ELF-1 (cell line): ENCODE results near the gene SPHK2.
A peak's percentile ranks its signal among the peaks of the same experiment; 100 is the strongest.
"Not testable (repeated sequence)": the region's sequence is repeated elsewhere in the genome, so short reads cannot be mapped to it uniquely, and the experiment has no call there.

Source experiments
- DNase-seq: peaks from one replicate; pipeline ENCODE4 v3.0.0-alpha.2; 2016; ENCODE audit warnings: low read depth, low spot score

SPHK2 gene

GRCh38 chr19:48624791-48625723 lies 5.8 kb downstream of the SPHK2 start:
- DNase-seq = no peak

GRCh38 chr19:48625891-48626327 lies 6.6 kb downstream of the SPHK2 start:
- DNase-seq = no peak

- no peak for DNase-seq
These were observed 8.0 kb downstream of the SPHK2 start for GRCh38 chr19:48627201-48627864.

GRCh38 chr19:48627865-48628314 lies 8.6 kb downstream of the SPHK2 start:
- DNase-seq = no peak

DNA sequence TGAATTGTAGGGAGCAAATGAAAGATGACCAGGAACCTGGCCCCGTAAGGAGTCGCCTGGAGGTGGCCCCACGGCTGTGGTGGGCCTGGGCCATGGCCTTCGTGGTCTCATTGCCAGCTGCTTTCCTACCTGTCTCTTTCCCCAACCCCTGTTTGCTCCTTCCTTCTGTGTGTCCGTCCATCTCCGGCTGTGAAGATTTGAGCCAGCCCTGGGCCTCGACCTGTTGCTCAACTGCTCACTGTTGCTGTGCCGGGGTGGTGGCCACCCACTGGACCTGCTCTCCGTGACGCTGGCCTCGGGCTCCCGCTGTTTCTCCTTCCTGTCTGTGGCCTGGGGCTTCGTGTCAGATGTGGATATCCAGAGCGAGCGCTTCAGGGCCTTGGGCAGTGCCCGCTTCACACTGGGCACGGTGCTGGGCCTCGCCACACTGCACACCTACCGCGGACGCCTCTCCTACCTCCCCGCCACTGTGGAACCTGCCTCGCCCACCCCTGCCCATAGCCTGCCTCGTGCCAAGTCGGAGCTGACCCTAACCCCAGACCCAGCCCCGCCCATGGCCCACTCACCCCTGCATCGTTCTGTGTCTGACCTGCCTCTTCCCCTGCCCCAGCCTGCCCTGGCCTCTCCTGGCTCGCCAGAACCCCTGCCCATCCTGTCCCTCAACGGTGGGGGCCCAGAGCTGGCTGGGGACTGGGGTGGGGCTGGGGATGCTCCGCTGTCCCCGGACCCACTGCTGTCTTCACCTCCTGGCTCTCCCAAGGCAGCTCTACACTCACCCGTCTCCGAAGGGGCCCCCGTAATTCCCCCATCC lies 9.4 kb downstream of the SPHK2 start:
- no peak for DNase-seq

DNA sequence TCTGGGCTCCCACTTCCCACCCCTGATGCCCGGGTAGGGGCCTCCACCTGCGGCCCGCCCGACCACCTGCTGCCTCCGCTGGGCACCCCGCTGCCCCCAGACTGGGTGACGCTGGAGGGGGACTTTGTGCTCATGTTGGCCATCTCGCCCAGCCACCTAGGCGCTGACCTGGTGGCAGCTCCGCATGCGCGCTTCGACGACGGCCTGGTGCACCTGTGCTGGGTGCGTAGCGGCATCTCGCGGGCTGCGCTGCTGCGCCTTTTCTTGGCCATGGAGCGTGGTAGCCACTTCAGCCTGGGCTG lies 9.9 kb downstream of the SPHK2 start:
- no peak for DNase-seq

GRCh38 chr19:48629599-48630295 lies 10.4 kb downstream of the SPHK2 start:
- DNase-seq = peak; percentile 98

- peak; percentile 88 for DNase-seq
These were observed 11.2 kb downstream of the SPHK2 start for GRCh38 chr19:48630296-48631063.

DNA sequence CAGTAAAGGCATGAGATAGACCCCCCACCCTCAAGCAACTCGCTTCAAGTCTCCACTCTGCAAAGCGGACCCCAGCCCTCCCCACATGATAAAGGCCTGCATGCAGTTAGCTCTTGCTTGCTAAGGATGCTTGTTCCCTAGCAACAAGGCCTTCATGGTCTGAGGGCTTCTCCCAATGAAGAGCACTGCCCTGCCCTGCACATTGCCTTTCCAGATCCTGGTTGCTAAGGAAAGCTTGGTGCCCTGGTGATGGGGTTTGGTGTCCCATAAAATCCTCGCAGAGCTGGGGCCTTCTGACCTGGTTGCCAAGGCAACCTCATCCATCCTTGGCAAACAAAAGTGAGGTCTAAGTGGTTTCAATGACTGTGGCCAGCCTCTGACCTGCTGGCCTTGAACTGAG lies 11.9 kb downstream of the SPHK2 start:
- DNase-seq = no peak

DNA sequence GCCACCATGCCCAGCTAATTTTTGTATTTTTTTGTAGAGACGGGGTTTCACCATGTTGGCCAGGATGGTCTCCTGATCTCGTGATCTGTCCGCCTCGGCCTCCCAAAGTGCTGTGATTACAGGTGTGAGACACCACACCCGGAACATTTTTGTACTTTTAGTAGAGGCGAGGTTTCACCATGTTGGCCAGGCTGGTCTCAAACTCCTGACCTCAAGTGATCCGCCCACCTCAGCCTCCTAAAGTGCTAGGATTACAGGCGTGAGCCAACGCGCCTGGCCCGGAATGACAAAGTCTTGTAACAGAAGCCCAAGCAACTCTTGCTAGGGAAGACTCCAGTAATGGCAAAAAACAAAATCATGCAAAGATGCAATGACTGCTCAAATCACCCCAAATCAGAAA lies 13.0 kb downstream of the SPHK2 start:
- DNase-seq = not testable (repeated sequence)

GRCh38 chr19:48632692-48633147 lies 13.4 kb downstream of the SPHK2 start:
- peak; percentile 39 for DNase-seq

DNA sequence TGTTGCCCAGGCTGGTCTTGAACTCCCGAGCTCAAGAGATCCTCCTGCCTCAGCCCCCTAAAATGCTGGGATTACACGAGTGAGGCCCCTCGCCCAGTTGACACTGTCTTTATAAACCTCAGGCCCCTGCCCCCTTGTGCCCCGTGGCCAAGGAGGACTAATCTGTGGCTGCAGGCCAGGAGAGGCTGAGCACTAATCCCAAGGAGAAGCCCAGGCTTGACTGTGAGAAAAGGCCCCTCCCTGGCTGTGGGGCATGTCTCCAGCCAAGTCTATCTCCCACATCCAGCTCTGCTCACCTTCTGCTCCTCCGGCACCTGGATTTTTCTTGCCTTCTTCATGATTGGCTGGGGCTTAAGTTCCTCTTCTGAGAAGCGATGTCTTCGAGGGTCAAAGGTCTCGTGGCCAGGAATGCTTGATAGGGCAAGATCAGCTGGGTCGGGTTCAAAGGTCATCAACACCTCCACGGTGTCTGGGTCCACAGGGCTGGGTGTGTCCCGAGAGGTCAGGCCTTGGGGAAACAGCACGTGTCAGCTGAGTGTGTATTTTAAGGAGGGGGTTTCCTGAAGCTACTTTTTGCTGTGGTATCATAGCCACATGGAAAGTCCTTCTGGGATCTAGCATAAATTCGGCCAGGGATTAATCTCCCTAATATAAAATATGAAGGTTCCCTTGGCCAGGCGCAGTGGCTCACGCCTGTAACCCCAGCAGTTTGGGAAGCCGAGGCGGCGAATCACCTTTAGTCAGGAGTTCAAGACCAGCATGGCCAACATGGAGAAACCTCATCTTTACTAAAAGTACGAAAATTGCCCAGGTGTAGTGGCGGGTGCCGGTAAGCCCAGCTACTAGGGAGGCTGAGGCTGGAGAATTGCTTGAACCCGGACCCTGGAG lies 14.1 kb downstream of the SPHK2 start:
- DNase-seq = peak; percentile 73

DNA sequence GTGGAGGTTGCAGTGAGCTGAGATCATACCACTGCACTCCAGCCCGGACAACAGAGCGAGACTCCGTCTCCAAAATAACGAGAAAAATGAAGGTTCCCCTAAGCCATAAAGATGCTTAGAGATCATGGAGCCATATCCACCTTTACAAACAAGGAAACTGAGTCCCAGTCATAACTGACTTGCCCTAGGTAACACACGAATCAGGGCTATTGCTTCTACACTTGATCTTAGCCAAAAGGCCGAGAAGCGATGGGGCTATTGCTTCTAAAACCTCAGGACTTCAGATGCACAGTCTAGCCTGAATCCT lies 14.7 kb downstream of the SPHK2 start:
- no peak for DNase-seq

- peak; percentile 97 for DNase-seq
These were observed 15.3 kb downstream of the SPHK2 start for GRCh38 chr19:48634424-48635262.

GRCh38 chr19:48635263-48635965 lies 16.1 kb downstream of the SPHK2 start:
- DNase-seq = no peak

DNA sequence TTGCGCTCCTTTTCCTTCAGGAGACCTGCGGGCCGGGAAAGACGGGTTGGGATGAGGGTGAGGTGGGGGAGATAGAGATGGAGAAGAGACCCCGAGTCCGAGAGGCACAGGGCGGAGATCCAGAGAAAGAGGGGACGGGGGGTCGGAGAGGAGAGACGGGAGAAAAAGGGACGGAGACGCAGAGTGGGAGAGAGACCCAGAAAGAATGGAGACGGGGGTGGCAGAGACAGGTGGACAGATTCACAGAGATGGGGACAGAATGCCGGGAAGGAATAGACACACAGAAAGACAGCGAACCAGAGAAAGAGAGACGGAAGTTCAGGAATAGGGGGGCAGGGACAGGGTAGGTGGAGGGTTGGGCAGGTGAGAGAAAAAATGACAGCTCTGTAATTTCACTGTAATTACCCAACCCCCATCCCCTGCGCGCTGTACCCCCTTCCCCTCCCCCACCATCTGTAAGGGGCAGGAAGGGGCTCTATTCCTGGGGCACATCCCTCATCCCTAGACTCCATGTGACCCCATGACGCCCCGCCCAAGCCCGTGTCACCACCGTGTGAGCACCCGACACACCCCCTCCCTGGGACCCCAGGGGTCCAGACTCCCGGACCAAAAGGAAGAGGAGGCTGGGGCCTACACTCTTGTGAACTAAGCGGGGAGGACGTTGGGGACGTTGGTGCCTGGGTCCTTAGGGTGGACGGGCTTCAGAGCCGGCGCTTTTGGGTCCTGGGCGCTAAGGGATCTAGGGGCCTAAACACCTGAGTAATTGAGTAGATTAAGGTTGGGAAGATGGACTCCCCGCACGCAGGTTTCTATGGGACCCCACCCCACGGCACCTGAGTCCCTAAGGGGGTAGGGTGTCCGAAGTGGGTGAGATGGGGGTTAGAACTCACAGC lies 16.9 kb downstream of the SPHK2 start:
- no peak for DNase-seq

DNA sequence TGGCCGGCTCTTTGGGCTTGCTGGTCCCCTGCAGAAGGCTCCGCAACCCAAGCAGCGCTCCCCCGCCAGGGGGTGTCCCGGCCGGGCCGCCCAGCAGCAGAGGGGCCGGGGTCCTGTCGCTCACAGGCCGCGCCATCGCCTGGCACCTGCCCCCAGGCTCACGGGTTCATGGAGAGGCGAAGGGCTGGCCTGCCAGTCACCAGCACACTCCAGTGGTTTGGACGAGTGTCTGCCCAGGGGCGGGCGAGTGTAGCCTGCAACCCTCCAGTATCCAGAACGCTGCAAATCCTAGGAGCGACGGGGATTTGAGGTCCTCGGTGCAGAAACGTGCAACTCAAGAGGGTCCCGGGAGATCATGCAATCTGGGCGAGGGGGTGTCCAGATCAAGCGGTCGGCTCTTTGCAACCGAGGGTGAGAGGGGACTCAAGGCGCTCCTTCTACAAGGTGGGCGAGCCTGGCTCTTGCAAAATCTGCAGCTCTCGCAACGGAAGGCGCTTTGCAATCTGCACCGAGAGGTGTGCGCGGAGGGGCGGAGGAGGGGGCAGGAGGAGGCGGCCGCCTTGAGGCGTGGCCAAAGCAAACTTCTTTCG lies 17.6 kb downstream of the SPHK2 start, which contains the start of gene DBP:
DBP (minus strand) TSS at position 521 of the 590 bp plus-strand sequence; CDS start at position 136, 385 bp downstream.
- DNase-seq = peak; percentile 77
